Central memory CD4-positive, alpha-beta T cell (primary cell): ENCODE measurements around the gene GABARAPL1.
A peak's percentile ranks its signal among the peaks of the same experiment; 100 is the strongest.
"Not testable (repeated sequence)": the region's sequence is repeated elsewhere in the genome, so short reads cannot be mapped to it uniquely, and the experiment has no call there.

ENCODE experiments used
- DNase-seq: peaks from one replicate; pipeline ENCODE4 v3.0.0; 2022

Gene GABARAPL1

DNA sequence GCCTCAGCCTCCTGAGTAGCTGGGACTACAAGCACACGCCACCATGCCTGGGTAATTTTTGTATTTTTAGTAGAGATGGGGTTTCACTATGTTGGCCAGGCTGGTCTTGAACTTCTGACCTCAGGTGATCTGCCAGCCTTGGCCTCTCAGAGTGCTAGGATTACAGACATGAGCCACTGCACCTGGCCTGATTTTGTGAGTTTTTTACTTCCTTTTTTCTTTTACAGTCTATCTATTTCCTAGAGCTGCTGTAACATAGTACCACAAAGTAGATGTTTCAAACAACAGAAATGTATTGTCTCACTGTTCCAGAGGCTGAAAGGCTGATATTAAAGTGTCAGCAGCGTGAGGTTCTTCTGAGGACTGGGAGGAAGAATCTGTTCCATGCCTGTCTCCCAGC lies 8.2 kb upstream of the GABARAPL1 start:
- DNase-seq = not testable (repeated sequence)

DNA sequence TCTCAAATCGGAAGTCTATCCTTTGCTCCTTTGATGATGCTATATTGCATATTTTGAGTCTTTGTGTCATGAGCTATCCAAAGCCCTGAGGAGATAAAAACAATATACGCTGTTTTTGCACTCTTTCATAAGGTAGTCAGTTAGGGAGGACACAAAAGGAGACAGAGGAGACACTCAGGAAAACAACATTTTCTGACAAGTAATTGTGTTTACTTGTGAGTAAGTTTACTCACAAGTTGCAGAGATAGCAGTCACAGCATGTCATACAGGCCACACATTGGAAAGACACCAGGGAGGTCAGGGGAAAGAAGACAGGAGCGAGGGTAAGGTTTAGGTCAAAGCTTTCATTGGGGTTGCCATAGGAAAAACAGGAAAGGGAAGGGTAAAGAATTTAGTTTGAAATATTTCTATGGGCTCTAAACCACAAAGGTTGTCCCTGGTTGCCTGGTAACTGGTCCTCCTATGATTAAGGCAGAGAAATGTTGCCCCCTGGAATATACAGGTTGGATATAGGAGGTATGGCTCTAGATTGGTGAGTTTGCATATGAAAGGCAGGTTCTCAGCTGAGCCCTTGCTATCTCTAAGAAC lies 7.4 kb upstream of the GABARAPL1 start:
- DNase-seq = no peak

DNA sequence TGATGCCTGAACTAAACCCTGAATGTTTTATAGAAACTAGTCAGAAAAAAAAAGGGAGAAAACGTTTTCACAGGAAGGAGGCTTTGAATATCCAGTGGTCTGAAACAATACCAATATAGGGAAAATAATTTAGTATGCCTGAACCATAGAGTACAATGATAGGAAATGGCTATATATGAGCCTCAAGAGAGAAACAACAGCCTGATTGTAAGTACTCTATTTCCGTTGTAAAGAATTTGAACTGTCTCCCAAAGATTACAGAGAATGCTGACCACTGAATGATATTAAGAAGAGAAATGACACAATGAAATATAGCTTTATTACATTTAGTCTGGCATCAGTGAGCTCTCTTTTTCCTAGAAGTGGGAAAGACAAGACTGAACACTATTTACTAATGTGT lies 5.5 kb upstream of the GABARAPL1 start:
- no peak for DNase-seq

GRCh38 chr12:10210225-10210624 lies 2.5 kb upstream of the GABARAPL1 start:
- no peak for DNase-seq

DNA sequence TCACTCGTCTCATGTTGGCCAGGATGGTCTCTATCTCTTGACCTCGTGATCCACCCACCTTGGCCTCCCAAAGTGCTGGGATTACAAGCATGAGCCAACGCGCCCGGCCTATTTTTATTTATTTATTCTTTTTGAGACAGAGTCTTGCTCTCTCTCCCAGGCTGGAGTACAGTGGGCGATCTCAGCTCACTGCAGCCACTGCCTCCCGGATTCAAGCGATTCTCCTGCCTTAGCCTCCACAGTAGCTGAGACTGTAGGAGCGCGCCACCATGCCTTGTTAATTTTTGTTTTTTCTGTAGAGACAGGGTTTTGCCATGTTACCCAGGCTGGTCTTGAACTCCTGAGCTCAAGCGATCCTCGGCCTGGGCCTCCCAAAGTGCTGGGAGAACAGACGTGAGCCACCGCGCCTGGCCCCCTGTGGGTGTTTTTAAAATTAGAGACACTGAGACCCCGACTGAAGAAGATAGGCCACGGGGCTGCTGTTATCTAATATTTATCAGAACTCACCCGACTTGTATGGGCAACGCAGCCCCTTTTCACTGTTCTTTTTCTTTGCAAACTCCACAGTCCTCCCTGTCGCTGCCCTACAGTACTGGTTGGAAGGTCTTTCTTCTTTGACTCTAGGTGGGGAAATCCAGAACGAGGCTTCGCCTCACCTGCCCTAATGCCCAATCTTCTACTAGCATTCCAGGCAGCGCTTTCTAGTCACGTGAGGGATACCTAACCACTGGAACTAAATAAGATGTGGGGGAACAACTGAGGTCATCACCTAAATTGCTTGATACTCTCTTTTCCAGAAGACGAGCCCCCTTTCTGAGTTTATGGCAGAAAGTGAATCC lies 1.4 kb upstream of the GABARAPL1 start:
- DNase-seq = no peak

GRCh38 chr12:10211940-10212738 lies 538 bp upstream of the GABARAPL1 start:
- peak; percentile 87 for DNase-seq

- DNase-seq = peak; percentile 84
Observed at GRCh38 chr12:10213168-10214135, 775 bp downstream of the GABARAPL1 start.

DNA sequence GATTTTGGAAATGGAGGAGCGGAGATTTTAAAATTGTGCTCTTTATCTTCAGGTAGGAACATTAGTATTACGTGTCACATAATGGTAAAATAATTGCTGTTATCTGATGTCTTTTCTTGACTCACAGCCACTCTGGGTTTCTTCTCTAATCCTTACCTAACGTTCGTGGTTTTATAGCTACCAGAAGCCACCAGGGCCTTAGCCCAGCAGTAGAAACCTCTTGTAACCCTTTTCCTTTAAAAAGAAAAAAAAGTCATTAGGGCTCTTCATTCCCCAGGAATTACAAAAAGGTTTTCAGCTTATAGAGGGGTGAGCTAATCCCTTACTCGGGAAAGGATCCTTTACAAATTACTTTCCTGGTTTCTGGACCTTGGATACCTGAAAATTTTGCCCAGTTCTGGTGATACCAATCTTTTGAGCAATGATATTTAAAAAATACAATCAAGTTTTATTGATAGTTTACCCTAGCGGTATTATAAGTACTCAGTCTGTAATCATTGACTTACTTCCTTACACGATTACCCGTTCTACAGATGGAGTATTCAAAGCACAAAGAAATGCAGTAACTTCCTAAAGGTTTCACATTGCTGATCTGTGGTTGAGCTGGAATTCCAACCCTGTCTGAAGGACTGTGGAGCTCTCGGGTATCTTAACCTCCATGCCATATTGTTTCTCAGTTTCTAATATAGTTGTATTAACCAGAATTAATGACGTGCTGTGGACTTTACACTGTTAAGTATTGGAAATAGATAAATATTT lies 1.6 kb downstream of the GABARAPL1 start:
- no peak for DNase-seq

DNA sequence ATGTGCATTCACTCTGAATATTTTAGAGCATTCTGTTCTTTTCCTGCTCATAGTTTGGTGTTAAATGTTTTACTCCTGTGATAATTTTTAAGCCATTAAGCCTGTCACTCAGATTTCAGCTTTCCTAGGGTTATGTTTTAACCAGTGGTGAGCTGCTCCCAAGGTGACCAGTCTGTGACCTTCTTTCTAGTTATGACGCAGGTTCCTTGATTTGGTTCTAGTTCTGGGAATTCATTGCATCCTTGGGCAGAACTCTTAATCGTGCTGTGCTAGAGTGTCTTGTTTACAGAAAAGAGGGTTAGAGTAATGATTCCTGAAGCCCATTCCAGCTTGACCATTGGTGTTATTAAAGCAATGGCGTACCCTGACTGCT lies 2.2 kb downstream of the GABARAPL1 start:
- DNase-seq = no peak

DNA sequence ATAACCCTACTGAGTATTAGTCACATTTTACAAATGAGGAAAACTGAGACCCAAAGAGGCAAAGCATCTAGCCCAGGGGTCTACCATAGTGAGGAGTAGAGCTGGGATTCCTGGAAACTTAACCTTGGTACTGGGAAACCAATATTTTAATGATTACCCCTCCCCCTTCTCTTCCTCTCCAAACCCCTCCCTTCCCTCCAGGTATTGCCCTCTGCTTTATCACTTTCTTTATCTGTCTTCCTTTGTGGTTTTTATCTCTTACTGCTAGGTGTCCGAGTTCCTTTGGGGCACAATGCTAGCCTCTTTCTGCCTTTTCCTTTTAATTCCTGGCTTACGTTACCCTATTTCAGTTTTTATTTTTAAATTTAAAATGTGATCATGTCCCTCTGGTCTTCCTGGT lies 2.8 kb downstream of the GABARAPL1 start:
- no peak for DNase-seq

DNA sequence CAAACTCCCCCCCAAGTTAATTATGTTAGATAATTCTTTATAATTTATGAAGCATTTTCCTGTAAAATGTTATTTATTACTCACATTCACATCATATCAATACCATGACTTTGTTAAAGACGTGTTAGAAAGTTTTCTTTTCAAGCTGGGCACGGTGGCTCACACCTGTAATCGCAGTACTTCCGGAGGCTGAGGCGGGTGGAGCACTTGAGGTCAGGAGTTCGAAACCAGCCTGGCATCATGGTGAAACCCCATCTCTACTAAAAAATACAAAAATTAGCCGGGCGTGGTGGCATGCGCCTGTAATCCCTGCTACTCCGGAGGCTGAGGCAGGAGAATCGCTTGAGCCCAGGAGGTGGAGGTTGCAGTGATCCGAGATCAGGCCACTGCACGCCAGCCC lies 3.3 kb downstream of the GABARAPL1 start:
- DNase-seq = not testable (repeated sequence)

DNA sequence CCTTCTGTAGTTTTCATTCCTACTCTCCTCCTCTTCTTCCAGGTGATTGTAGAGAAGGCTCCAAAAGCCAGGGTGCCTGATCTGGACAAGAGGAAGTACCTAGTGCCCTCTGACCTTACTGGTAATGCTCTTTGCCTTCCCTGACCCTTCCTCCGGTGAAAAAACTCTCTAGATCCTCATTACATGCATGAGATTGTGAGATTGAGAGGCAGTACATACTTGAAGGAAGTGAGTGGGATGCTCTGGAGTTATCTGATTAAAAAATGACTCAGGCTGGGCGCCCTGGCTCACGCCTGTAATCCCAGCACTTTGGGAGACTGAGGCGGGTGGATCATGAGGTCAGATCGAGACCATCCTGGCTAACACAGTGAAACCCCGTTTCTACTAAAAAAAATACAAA lies 5.3 kb downstream of the GABARAPL1 start:
- DNase-seq = no peak

DNA sequence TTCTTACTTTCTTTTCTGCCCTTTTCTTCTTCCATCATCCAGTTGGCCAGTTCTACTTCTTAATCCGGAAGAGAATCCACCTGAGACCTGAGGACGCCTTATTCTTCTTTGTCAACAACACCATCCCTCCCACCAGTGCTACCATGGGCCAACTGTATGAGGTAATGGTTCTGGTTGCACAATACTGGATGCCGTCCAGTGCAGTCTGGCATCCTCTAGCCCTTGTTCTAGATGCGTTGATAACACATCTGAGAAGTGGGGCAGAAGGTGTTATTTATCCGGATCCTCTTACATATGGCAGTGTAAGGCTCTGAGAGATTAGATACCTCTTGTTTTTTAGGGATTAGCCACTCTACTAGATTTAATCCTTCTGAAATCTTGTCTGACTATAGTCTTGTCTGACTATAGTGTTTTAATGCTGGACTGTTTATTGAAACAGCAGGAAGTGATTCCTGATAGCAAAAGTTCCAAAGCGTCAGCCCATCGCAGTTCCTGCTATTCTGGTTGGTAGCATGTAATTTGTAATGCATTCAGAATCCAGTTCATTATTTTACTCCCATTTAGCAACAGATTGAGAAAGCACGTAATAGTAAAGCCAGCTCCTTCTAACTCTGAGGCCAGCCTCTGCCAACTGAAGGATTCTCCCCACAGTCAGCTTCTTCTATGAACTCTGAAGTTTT lies 7.9 kb downstream of the GABARAPL1 start:
- DNase-seq = no peak

DNA sequence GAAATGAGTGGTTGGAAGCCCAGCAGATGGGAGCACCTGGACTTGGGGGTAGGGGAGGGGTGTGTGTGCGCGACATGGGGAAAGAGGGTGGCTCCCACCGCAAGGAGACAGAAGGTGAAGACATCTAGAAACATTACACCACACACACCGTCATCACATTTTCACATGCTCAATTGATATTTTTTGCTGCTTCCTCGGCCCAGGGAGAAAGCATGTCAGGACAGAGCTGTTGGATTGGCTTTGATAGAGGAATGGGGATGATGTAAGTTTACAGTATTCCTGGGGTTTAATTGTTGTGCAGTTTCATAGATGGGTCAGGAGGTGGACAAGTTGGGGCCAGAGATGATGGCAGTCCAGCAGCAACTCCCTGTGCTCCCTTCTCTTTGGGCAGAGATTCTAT lies 9.2 kb downstream of the GABARAPL1 start:
- no peak for DNase-seq

DNA sequence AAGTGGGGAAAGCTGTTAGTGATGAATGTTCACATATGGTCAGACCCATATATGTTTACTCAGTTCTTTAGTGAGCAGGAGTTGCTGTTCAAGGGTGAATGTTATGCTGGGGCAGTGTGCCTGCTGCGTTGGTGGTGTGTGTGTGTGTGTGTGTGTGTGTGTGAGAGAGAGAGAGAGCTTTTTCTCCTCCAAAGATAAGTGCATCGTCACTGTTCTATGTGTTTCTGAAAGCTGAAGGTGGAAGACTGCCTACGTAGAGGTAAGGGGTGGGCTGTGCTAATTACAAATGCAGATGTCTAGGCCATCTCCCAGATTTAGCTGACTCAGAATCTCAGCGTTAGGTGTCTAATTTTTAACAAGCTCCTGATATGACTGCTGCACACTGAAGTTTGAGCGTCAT lies 10.5 kb downstream of the GABARAPL1 start:
- no peak for DNase-seq

GRCh38 chr12:10225426-10225825 lies 12.7 kb downstream of the GABARAPL1 start:
- DNase-seq = not testable (repeated sequence)

DNA sequence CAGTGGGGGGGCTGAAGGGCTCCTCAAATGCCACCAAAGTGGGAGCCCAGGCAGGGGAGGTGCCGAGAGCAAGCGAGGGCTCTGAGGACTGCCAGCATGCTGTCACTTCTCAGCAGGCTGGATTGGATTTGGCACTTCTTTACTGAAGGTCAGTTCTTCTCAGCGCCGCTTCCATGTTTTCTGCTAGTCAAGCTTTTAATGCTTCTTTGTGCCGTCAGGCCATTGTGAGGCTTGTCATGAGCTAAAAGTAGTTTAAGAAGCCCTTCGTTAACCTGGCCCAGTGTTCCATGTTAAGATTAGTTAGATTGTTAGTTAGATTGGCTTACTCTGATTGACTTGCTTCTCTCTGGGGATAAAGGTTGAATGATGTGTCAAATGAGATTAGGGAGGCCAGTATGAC lies 13.4 kb downstream of the GABARAPL1 start:
- no peak for DNase-seq

- no peak for DNase-seq
Observed at GRCh38 chr12:10226731-10227130, 14.1 kb downstream of the GABARAPL1 start.

GRCh38 chr12:10227648-10228047 lies 15.0 kb downstream of the GABARAPL1 start:
- no peak for DNase-seq

DNA sequence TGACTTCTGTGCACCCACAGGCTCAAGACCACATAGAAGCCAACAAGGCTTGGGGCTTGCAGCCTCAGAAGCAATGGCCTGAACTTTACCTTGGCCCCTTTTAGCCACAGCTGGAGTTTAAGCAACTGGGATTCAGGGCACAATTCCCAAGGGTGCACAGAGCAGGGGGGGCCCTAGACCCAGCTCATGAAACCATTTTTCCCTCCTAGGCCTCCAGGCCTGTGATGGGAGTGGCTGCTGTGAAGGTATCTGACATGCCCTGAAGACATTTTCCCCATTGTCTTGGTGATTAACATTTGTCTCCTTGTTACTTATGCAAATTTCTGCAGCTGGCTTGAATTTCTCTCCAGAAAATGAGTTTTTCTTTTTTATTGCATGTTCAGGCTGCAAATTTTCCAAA lies 21.9 kb downstream of the GABARAPL1 start:
- DNase-seq = no peak
